WERI-Rb-1 (cell line): ENCODE results near the gene HACL1.

Experiments used
- DNase-seq: peaks from one replicate; pipeline ENCODE4 v3.0.0-alpha.2; 2020
- H3K27ac ChIP-seq: fragments of 250-450 bp; sonication (Bioruptor Pico); 2 replicates; pipeline ENCODE4 v1.5.1; 2020; ENCODE audit warnings: mild to moderate bottlenecking, moderate library complexity
- H3K27me3 ChIP-seq: fragments of 250-450 bp; sonication (Bioruptor Pico); 2 replicates; pipeline ENCODE4 v1.5.1; 2021; ENCODE audit warnings: mild to moderate bottlenecking, low read depth, moderate library complexity; ENCODE audit not compliant: insufficient read depth, severe bottlenecking
- H3K36me3 ChIP-seq: fragments of 250-450 bp; sonication (Bioruptor Pico); 2 replicates; pipeline ENCODE4 v1.5.1; 2020; ENCODE audit warnings: mild to moderate bottlenecking, moderate library complexity
- H3K4me3 ChIP-seq: 2 replicates; pipeline ENCODE4 v1.5.1; 2011; ENCODE audit warnings: low read depth, mild to moderate bottlenecking, control low read depth, low read length
- H3K9me3 ChIP-seq: fragments of 250-450 bp; sonication (Bioruptor Pico); 2 replicates; pipeline ENCODE4 v1.5.1; 2021; ENCODE audit warnings: mild to moderate bottlenecking, moderate library complexity; ENCODE audit not compliant: severe bottlenecking
- TF ChIP-seq, protein P1 (sequence below): IDR thresholded peaks from 2 replicates; pipeline ENCODE4 v1.5.1; 2011; ENCODE audit warnings: low read depth, mild to moderate bottlenecking, control low read depth, inconsistent platforms, low read length

Gene HACL1

DNA sequence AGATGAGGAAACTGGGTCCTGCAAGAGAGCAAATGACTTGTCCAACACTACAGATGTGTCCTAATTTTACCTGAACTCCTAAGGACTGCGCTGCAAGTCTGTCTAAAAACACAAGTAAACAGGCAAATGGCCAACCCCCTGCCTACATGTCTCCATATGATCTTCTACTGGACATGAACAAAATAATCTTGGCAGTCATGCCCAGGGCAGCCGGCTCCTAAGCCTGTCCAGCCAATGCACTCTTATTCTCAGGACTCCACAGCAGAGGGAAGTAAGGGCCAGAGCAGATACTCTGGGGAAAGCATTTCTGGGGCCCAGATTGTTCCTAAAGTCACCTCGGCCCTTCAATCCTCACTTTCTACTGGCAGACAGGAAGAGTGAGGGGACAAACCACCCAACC, 90.2 kb downstream of the HACL1 start:
- no peaks in the 10 kb centered on the region for H3K36me3 ChIP-seq
- no peaks in the 10 kb centered on the region for H3K27me3 ChIP-seq

More for the DNA sequence above, 90.2 kb downstream of the HACL1 start:
- Histone ChIP-seq H3K4me3 (no peak overlapping the region), H3K27ac (no peak overlapping the region), H3K9me3 (no peaks in the 10 kb centered on the region)
- TF ChIP-seq, protein P1, sequence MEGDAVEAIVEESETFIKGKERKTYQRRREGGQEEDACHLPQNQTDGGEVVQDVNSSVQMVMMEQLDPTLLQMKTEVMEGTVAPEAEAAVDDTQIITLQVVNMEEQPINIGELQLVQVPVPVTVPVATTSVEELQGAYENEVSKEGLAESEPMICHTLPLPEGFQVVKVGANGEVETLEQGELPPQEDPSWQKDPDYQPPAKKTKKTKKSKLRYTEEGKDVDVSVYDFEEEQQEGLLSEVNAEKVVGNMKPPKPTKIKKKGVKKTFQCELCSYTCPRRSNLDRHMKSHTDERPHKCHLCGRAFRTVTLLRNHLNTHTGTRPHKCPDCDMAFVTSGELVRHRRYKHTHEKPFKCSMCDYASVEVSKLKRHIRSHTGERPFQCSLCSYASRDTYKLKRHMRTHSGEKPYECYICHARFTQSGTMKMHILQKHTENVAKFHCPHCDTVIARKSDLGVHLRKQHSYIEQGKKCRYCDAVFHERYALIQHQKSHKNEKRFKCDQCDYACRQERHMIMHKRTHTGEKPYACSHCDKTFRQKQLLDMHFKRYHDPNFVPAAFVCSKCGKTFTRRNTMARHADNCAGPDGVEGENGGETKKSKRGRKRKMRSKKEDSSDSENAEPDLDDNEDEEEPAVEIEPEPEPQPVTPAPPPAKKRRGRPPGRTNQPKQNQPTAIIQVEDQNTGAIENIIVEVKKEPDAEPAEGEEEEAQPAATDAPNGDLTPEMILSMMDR: no peak
- no peak for DNase-seq
